SU-DHL-6 (cell line): ENCODE results near the gene CNTD1.

Source experiments
- EZH2phosphoT487 ChIP-seq: fragments of 200-600 bp; sonication (generic), shearing (Covaris generic); conservative IDR thresholded peaks from 2 replicates; pipeline ENCODE4 v1.6.1; 2018; ENCODE audit warnings: mild to moderate bottlenecking, antibody characterized with exemption, low read length, moderate library complexity, mixed read lengths
- TF ChIP-seq, protein P1 (sequence below): fragments of 200-600 bp; sonication (generic); IDR thresholded peaks from one replicate; pipeline ENCODE4 v1.5.1; 2017; ENCODE audit warnings: antibody characterized with exemption, mild to moderate bottlenecking, low read length, moderate library complexity; ENCODE audit not compliant: insufficient read depth, poor library complexity, severe bottlenecking

DNA sequence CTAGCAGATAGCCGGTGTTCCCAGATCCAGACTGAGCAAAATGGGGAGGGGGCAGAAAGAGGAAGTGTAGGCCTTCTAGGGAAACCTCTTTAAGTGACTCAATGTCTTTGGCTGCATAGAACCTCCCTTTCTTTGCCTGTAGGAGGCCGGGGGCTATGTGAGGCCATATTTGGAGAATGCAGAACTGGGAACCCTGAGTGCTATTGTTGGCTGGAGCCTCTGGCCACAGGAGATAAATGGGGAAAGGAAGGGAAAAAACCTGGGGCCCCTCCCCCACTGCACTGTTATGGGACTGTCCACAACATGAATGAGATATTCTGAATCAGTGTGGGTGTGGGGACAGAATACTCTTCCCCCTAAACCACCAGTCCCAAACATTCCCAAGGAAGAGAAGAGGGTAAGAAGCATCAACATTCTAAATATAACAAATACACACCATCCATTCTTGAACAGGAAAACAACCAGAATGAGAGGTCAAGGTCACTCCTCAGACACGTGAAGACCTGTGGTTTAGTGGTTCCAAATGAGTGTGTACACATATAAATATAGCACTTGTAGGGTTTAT lies 23.0 kb upstream of the CNTD1 start:
- TF ChIP-seq, protein P1, sequence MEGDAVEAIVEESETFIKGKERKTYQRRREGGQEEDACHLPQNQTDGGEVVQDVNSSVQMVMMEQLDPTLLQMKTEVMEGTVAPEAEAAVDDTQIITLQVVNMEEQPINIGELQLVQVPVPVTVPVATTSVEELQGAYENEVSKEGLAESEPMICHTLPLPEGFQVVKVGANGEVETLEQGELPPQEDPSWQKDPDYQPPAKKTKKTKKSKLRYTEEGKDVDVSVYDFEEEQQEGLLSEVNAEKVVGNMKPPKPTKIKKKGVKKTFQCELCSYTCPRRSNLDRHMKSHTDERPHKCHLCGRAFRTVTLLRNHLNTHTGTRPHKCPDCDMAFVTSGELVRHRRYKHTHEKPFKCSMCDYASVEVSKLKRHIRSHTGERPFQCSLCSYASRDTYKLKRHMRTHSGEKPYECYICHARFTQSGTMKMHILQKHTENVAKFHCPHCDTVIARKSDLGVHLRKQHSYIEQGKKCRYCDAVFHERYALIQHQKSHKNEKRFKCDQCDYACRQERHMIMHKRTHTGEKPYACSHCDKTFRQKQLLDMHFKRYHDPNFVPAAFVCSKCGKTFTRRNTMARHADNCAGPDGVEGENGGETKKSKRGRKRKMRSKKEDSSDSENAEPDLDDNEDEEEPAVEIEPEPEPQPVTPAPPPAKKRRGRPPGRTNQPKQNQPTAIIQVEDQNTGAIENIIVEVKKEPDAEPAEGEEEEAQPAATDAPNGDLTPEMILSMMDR = no peak
- no peak for TF ChIP-seq EZH2phosphoT487
